Inflammatory macrophage treated with lipopolysaccharide for 4 hours (primary cell): ENCODE results near the gene ZFPM1.

ENCODE experiments used
- DNase-seq: peaks from one replicate; pipeline ENCODE4 v3.0.0-alpha.2; 2020

Gene ZFPM1

GRCh38 chr16:88548985-88549384, 95.9 kb downstream of the ZFPM1 start:
- DNase-seq, result no peak

- DNase-seq, result no peak
Measured at GRCh38 chr16:88549671-88550245, 96.7 kb downstream of the ZFPM1 start.

GRCh38 chr16:88550246-88550661, 97.2 kb downstream of the ZFPM1 start:
- no peak for DNase-seq

- DNase-seq, result no peak
Measured at GRCh38 chr16:88552166-88552565, 99.1 kb downstream of the ZFPM1 start.

- DNase-seq, result no peak
Measured at GRCh38 chr16:88552815-88553214, 99.7 kb downstream of the ZFPM1 start.

- no peak for DNase-seq
Measured at GRCh38 chr16:88553739-88554138, 100.7 kb downstream of the ZFPM1 start.

- no peak for DNase-seq
Measured at GRCh38 chr16:88554711-88555264, 101.7 kb downstream of the ZFPM1 start.

GRCh38 chr16:88556294-88556988, 103.4 kb downstream of the ZFPM1 start:
- no peak for DNase-seq

- peak; percentile 45 for DNase-seq
Measured at GRCh38 chr16:88558457-88559442, 105.7 kb downstream of the ZFPM1 start.

GRCh38 chr16:88560714-88561484, 107.8 kb downstream of the ZFPM1 start:
- DNase-seq, result peak; percentile 21

- DNase-seq, result peak; percentile 12
Measured at GRCh38 chr16:88561485-88562359, 108.6 kb downstream of the ZFPM1 start.

GRCh38 chr16:88566158-88566557, 113.1 kb downstream of the ZFPM1 start:
- peak; percentile 85 for DNase-seq

GRCh38 chr16:88568710-88569613, 115.9 kb downstream of the ZFPM1 start:
- DNase-seq, result no peak

- DNase-seq, result no peak
Measured at GRCh38 chr16:88569614-88569984, 116.5 kb downstream of the ZFPM1 start.

- peak; percentile 97 for DNase-seq
Measured at GRCh38 chr16:88569985-88570690, 117.1 kb downstream of the ZFPM1 start, which contains the start of gene ZC3H18. Gene ZC3H18 (plus strand): TSS chr16:88570403. CDS start chr16:88577124, 6,721 bp downstream.

GRCh38 chr16:88570691-88571092, 117.6 kb downstream of the ZFPM1 start:
- peak; percentile 26 for DNase-seq

- DNase-seq, result no peak
Measured at GRCh38 chr16:88575251-88575650, 122.2 kb downstream of the ZFPM1 start.

GRCh38 chr16:88576307-88576706, 123.2 kb downstream of the ZFPM1 start:
- no peak for DNase-seq

- DNase-seq, result no peak
Measured at GRCh38 chr16:88577166-88577565, 124.1 kb downstream of the ZFPM1 start.
